ENCODE data around the gene EMCN.

Gene EMCN

DNA sequence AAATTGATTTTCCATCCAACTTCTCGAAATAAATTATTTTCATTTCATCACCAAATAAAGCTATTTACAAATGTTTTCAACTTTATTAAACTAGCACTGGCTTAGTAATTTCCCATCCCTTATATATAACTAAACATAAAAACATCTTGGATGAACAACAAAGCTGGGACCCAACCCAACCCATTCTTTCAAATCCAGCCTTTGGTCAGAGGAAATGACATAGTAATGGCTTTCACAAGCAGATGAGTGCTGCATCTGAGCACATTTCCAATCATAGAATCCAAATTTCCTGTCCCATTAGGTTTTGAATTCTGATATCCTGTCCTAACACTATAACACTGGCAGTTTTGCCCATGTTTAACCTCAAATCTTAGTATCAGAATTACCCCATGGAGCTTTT, 7.9 kb upstream of the EMCN start:
- H3K27ac ChIP-seq (replicated peaks) = no peak overlapping the region
- DNase-seq (ENCODE audit: low read depth in 1 of 2, low spot score in 1 of 2) = no peak
- H3K27me3 ChIP-seq (ENCODE audit: insufficient read depth, poor library complexity, severe bottlenecking) = no peaks in the 10 kb centered on the region
- H3K4me3 ChIP-seq (replicated peaks; ENCODE audit: insufficient read depth, low read length) = no peak overlapping the region
- TF ChIP-seq GABPA (IDR thresholded peaks at IDR 0.05; ENCODE audit: low read depth) = no peak

DNA sequence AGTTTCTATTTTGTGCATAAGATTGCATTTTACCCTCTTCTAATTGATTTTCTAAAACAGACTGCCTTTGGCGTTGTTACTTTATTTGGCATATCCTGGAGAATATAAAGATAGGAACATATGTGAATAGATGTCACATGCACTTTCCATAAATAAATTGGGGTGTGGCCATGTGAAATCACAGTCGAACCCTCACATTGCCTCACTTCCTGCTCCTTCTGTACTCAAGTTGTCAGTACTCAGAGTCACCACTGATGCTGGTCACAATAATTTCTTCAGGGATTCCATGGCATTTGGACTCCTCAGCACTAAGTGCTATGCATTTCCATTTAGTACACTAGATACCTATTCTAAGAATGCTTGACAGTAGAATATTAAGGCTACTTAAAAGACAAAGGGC, 1.4 kb upstream of the EMCN start:
- H3K4me3 ChIP-seq (replicated peaks; ENCODE audit: insufficient read depth, low read length) = no peak overlapping the region
- no peak for DNase-seq (ENCODE audit: low read depth in 1 of 2, low spot score in 1 of 2)
- H3K27me3 ChIP-seq (ENCODE audit: insufficient read depth, poor library complexity, severe bottlenecking) = no peaks in the 10 kb centered on the region
- H3K27ac ChIP-seq (replicated peaks) = no peak overlapping the region
- TF ChIP-seq GABPA (IDR thresholded peaks at IDR 0.05; ENCODE audit: low read depth) (no peak), POLR2AphosphoS5 (IDR thresholded peaks at IDR 0.05; ENCODE audit: low read depth) (no peak), SPI1 (IDR thresholded peaks at IDR 0.05; ENCODE audit: borderline replicate concordance, low read depth) (no peak)
- TF ChIP-seq, protein P1, sequence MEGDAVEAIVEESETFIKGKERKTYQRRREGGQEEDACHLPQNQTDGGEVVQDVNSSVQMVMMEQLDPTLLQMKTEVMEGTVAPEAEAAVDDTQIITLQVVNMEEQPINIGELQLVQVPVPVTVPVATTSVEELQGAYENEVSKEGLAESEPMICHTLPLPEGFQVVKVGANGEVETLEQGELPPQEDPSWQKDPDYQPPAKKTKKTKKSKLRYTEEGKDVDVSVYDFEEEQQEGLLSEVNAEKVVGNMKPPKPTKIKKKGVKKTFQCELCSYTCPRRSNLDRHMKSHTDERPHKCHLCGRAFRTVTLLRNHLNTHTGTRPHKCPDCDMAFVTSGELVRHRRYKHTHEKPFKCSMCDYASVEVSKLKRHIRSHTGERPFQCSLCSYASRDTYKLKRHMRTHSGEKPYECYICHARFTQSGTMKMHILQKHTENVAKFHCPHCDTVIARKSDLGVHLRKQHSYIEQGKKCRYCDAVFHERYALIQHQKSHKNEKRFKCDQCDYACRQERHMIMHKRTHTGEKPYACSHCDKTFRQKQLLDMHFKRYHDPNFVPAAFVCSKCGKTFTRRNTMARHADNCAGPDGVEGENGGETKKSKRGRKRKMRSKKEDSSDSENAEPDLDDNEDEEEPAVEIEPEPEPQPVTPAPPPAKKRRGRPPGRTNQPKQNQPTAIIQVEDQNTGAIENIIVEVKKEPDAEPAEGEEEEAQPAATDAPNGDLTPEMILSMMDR (IDR thresholded peaks at IDR 0.05; ENCODE audit: insufficient read depth, low read length) = no peak
- TF ChIP-seq, protein P2, sequence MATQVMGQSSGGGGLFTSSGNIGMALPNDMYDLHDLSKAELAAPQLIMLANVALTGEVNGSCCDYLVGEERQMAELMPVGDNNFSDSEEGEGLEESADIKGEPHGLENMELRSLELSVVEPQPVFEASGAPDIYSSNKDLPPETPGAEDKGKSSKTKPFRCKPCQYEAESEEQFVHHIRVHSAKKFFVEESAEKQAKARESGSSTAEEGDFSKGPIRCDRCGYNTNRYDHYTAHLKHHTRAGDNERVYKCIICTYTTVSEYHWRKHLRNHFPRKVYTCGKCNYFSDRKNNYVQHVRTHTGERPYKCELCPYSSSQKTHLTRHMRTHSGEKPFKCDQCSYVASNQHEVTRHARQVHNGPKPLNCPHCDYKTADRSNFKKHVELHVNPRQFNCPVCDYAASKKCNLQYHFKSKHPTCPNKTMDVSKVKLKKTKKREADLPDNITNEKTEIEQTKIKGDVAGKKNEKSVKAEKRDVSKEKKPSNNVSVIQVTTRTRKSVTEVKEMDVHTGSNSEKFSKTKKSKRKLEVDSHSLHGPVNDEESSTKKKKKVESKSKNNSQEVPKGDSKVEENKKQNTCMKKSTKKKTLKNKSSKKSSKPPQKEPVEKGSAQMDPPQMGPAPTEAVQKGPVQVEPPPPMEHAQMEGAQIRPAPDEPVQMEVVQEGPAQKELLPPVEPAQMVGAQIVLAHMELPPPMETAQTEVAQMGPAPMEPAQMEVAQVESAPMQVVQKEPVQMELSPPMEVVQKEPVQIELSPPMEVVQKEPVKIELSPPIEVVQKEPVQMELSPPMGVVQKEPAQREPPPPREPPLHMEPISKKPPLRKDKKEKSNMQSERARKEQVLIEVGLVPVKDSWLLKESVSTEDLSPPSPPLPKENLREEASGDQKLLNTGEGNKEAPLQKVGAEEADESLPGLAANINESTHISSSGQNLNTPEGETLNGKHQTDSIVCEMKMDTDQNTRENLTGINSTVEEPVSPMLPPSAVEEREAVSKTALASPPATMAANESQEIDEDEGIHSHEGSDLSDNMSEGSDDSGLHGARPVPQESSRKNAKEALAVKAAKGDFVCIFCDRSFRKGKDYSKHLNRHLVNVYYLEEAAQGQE (IDR thresholded peaks at IDR 0.05; ENCODE audit: insufficient replicate concordance, low read depth) = no peak

DNA sequence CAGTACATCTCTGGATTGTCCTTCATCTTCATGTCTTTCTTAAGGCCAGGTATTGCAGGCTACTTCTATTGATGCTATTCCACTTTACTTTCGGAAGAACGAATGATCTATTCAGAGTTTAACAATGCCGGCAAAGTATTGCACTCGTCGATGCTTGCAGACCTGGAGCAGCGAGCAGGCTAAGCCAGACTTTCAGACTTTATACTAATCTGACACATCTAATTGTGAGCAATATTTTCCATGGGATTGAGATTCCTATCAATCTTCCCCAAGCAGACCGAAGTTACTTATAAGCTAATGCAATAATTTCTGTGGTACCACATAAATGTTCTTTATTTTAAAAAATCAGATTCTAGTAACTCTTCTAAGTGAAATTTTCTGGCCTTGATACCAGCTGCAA, 1.6 kb downstream of the EMCN start:
- H3K4me3 ChIP-seq (replicated peaks; ENCODE audit: insufficient read depth, low read length) = no peak overlapping the region
- DNase-seq (ENCODE audit: low read depth in 1 of 2, low spot score in 1 of 2) = no peak
- H3K27ac ChIP-seq (replicated peaks) = no peak overlapping the region
- no peaks in the 10 kb centered on the region for H3K27me3 ChIP-seq (ENCODE audit: insufficient read depth, poor library complexity, severe bottlenecking)
- TF ChIP-seq, protein P2 (IDR thresholded peaks at IDR 0.05; ENCODE audit: insufficient replicate concordance, low read depth) = no peak
- no peak for TF ChIP-seq GABPA (IDR thresholded peaks at IDR 0.05; ENCODE audit: low read depth)

DNA sequence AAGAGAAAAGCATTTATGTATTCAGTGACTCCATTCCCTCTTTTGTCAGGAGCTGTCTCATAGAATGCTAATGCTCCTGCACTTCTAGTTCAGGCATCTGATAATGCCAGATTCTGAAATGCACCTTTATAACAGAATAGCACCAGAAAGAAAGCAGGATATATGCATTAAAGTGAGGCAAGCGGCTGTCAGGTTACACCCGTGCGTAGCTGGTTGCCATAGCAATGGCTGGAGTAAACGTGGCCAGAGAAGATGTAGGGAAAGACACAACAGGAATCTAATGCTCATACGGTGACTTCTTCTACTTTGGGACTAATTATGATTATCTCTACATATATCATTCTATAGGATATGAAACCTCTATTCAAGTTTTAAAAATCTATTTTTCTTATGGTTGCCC, 5.9 kb downstream of the EMCN start:
- TF ChIP-seq POLR2AphosphoS5 (IDR thresholded peaks at IDR 0.05; ENCODE audit: low read depth) (no peak), GABPA (IDR thresholded peaks at IDR 0.05; ENCODE audit: low read depth) (no peak), SPI1 (IDR thresholded peaks at IDR 0.05; ENCODE audit: borderline replicate concordance, low read depth) (no peak)

DNA sequence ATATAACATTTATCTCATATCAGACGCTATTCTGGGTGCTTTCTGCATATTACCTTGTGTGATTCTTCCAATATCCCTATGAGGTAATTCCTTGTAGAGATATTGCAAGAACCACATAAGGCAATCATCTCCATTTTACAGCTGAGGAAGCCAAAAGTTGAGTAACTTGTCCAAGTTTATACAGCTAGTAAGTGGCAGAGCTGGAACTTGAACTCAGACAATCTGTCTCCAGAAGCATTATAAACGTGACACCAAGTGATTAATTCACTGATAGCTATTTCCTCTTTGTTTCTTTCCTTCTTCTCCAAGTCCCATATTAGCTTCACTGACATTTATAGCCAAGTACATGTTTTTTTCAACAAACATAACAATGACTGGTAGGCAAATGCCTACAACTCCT, 7.3 kb downstream of the EMCN start:
- peak in 1 of 2 experiments; percentile 18 for DNase-seq (ENCODE audit: low read depth in 1 of 2, low spot score in 1 of 2)
- TF ChIP-seq, protein P2 (IDR thresholded peaks at IDR 0.05; ENCODE audit: insufficient replicate concordance, low read depth) = no peak
- no peak for TF ChIP-seq GABPA (IDR thresholded peaks at IDR 0.05; ENCODE audit: low read depth)
- Histone ChIP-seq H3K27ac (replicated peaks) (no peak overlapping the region), H3K27me3 (ENCODE audit: insufficient read depth, poor library complexity, severe bottlenecking) (no peaks in the 10 kb centered on the region), H3K4me3 (replicated peaks; ENCODE audit: insufficient read depth, low read length) (no peak overlapping the region)

More for the DNA sequence above, 5.9 kb downstream of the EMCN start:
- Histone ChIP-seq H3K27ac (replicated peaks) (no peak overlapping the region), H3K27me3 (ENCODE audit: insufficient read depth, poor library complexity, severe bottlenecking) (no peaks in the 10 kb centered on the region), H3K4me3 (replicated peaks; ENCODE audit: insufficient read depth, low read length) (no peak overlapping the region)
- DNase-seq (ENCODE audit: low read depth in 1 of 2, low spot score in 1 of 2) = no peak

Data from HL-60 (cell line).